IMR-90 (cell line): ENCODE results near the gene N4BP2. TPM values are rescaled to one million over a fixed set of nuclear protein-coding genes. Genes with fewer than 3 reads are reported as not detected.

ENCODE experiments used
- ATAC-seq: fragments of 200-7000 bp; cut with Tn5 transposase; 2 replicates; pipeline ENCODE4 v1.9.1; 2020; ENCODE audit warnings: low read depth, mild to moderate bottlenecking, moderate library complexity
- BruUV-seq: library from RNA; stranded (reverse); fragments of 400-500 nt; replicated peaks from 2 replicates; lab custom pipeline; 2021; lab: Mats Ljungman, UMichigan
- CTCF ChIA-PET: fragments of 300-600 bp; formaldehyde crosslinking; extraction: SDS; loops from one replicate; lab custom pipeline; 2021; ENCODE audit warnings: antibody characterized with exemption; lab: Yijun Ruan, JAX
- POLR2A ChIA-PET: fragments of 300-600 bp; sonication (Branson Sonifier 250); formaldehyde crosslinking; loops from one replicate; lab custom pipeline; 2022; ENCODE audit warnings: antibody characterized with exemption; ENCODE audit not compliant: unreplicated experiment; lab: Charles Lee
- DNase-seq: peaks from one replicate; pipeline ENCODE4 v3.0.0; 2013
- H2AFZ ChIP-seq: replicated peaks from 2 replicates; pipeline ENCODE3; 2013; ENCODE audit warnings: low read length, mild to moderate bottlenecking; ENCODE audit not compliant: poor library complexity
- H2AK5ac ChIP-seq: 2 replicates; pipeline ENCODE4 v1.6.1; 2013; ENCODE audit warnings: low read depth, low read length, inconsistent platforms
- H2AK9ac ChIP-seq: replicated peaks from 2 replicates; pipeline ENCODE3; 2013; ENCODE audit warnings: mild to moderate bottlenecking, low read depth, low read length, moderate library complexity; ENCODE audit not compliant: poor library complexity
- H2BK120ac ChIP-seq: 2 replicates; pipeline ENCODE4 v1.6.1; 2013; ENCODE audit warnings: low read depth, low read length, inconsistent platforms
- H2BK15ac ChIP-seq: 3 replicates; pipeline ENCODE4 v1.6.1; 2013; ENCODE audit warnings: low read depth, low read length, inconsistent platforms
- H2BK20ac ChIP-seq: 2 replicates; pipeline ENCODE4 v1.6.1; 2013; ENCODE audit warnings: low read depth, mild to moderate bottlenecking, inconsistent platforms, low read length, moderate library complexity
- H2BK5ac ChIP-seq: 2 replicates; pipeline ENCODE4 v1.6.1; 2013; ENCODE audit warnings: mild to moderate bottlenecking, low read depth, low read length, inconsistent platforms; ENCODE audit not compliant: poor library complexity, severe bottlenecking
- H3K14ac ChIP-seq: replicated peaks from 2 replicates; pipeline ENCODE4 v1.6.1; 2013; ENCODE audit warnings: low read depth, low read length, inconsistent platforms
- H3K18ac ChIP-seq: 2 replicates; pipeline ENCODE4 v1.6.1; 2013; ENCODE audit warnings: low read depth, low read length, control low read depth
- H3K23ac ChIP-seq: 2 replicates; pipeline ENCODE4 v1.6.1; 2013; ENCODE audit warnings: low read depth, low read length, inconsistent platforms
- H3K27ac ChIP-seq: 2 replicates; pipeline ENCODE4 v1.5.1; 2013; ENCODE audit warnings: mild to moderate bottlenecking, control low read depth, low read length; ENCODE audit not compliant: insufficient read depth
- H3K27me3 ChIP-seq: 2 replicates; pipeline ENCODE4 v1.6.1; 2013; ENCODE audit warnings: low read length; ENCODE audit not compliant: control insufficient read depth, insufficient read depth
- H3K36me3 ChIP-seq: 2 replicates; pipeline ENCODE4 v1.6.1; 2013; ENCODE audit warnings: low read length, mixed read lengths; ENCODE audit not compliant: control insufficient read depth, insufficient read depth
- H3K4ac ChIP-seq: 2 replicates; pipeline ENCODE4 v1.6.1; 2013; ENCODE audit warnings: low read depth, low read length, inconsistent platforms
- H3K4me1 ChIP-seq: 2 replicates; pipeline ENCODE4 v1.6.1; 2013; ENCODE audit warnings: low read length, mixed read lengths; ENCODE audit not compliant: control insufficient read depth, insufficient read depth
- H3K4me2 ChIP-seq: 2 replicates; pipeline ENCODE4 v1.6.1; 2013; ENCODE audit warnings: low read depth, mild to moderate bottlenecking, control low read depth, low read length, moderate library complexity
- H3K4me3 ChIP-seq: 2 replicates; pipeline ENCODE4 v1.5.1; 2013; ENCODE audit warnings: low read depth, mild to moderate bottlenecking, control low read depth, low read length, moderate library complexity; ENCODE audit not compliant: insufficient read depth
- H3K56ac ChIP-seq: 2 replicates; pipeline ENCODE4 v1.6.1; 2013; ENCODE audit warnings: low read length, inconsistent platforms; ENCODE audit not compliant: insufficient read depth; ENCODE audit errors: extremely low read depth
- H3K79me1 ChIP-seq, 2 experiments: 2 replicates each; pipeline ENCODE4 v1.6.1; 2013; ENCODE audit warnings: low read length in 2 of 2, inconsistent platforms in 1 of 2, low read depth in 1 of 2
- H3K9ac ChIP-seq: 2 replicates; pipeline ENCODE4 v1.6.1; 2013; ENCODE audit warnings: low read depth, low read length, control low read depth
- H3K9me1 ChIP-seq: 2 replicates; pipeline ENCODE4 v1.6.1; 2013; ENCODE audit warnings: low read length, inconsistent platforms; ENCODE audit not compliant: insufficient read depth
- H3K9me3 ChIP-seq: 2 replicates; pipeline ENCODE4 v1.6.1; 2013; ENCODE audit warnings: low read length; ENCODE audit not compliant: control insufficient read depth, insufficient read depth
- H4K20me1 ChIP-seq: 2 replicates; pipeline ENCODE4 v1.6.1; 2013; ENCODE audit warnings: low read length, inconsistent platforms; ENCODE audit not compliant: insufficient read depth
- H4K5ac ChIP-seq: 2 replicates; pipeline ENCODE4 v1.6.1; 2013; ENCODE audit warnings: mild to moderate bottlenecking, low read depth, low read length, control low read depth
- H4K8ac ChIP-seq, 2 experiments: 2 replicates each; pipeline ENCODE4 v1.6.1; 2013; ENCODE audit warnings: low read depth in 2 of 2, low read length in 2 of 2, control low read depth in 1 of 2, inconsistent platforms in 1 of 2
- H4K91ac ChIP-seq: 2 replicates; pipeline ENCODE4 v1.6.1; 2013; ENCODE audit warnings: low read depth, low read length, inconsistent platforms; ENCODE audit not compliant: insufficient read depth
- BHLHE40 ChIP-seq: fragments of 150-350 bp; IDR thresholded peaks from 2 replicates; pipeline ENCODE4 v1.6.1; 2016; ENCODE audit warnings: mild to moderate bottlenecking, low read depth, low read length
- CEBPB ChIP-seq: IDR thresholded peaks from 2 replicates; pipeline ENCODE4 v1.6.1; 2012; ENCODE audit warnings: low read depth, low read length, improper control_type of control experiment
- CHD1 ChIP-seq: IDR thresholded peaks from 2 replicates; pipeline ENCODE4 v1.6.1; 2012; ENCODE audit warnings: low read depth, low read length, improper control_type of control experiment
- CTCF ChIP-seq: conservative IDR thresholded peaks from 2 replicates; pipeline ENCODE4 v1.5.1; 2012; ENCODE audit warnings: mild to moderate bottlenecking, low read depth, low read length, improper control_type of control experiment
- ELK1 ChIP-seq: fragments of 150-350 bp; IDR thresholded peaks from 2 replicates; pipeline ENCODE4 v1.6.1; 2016; ENCODE audit warnings: low read depth, mild to moderate bottlenecking, low read length, moderate library complexity, borderline replicate concordance
- FOS ChIP-seq: fragments of 150-350 bp; IDR thresholded peaks from 2 replicates; pipeline ENCODE4 v1.6.1; 2016; ENCODE audit warnings: low read depth, low read length
- MAFK ChIP-seq: IDR thresholded peaks from 2 replicates; pipeline ENCODE4 v1.6.1; 2012; ENCODE audit warnings: low read depth, low read length, improper control_type of control experiment
- MAZ ChIP-seq: IDR thresholded peaks from 2 replicates; pipeline ENCODE4 v1.6.1; 2012; ENCODE audit warnings: low read depth, mild to moderate bottlenecking, low read length, improper control_type of control experiment, moderate library complexity, borderline replicate concordance
- MXI1 ChIP-seq: IDR thresholded peaks from 2 replicates; pipeline ENCODE4 v1.6.1; 2012; ENCODE audit warnings: low read depth, mild to moderate bottlenecking, low read length, moderate library complexity, borderline replicate concordance
- NFE2L2 ChIP-seq: fragments of 150-350 bp; IDR thresholded peaks from 2 replicates; pipeline ENCODE4 v1.6.1; 2016; ENCODE audit warnings: low read depth, mild to moderate bottlenecking, low read length
- POLR2A ChIP-seq: IDR thresholded peaks from 2 replicates; pipeline ENCODE4 v1.6.1; 2012; ENCODE audit warnings: mild to moderate bottlenecking, low read depth, low read length
- RAD21 ChIP-seq: IDR thresholded peaks from 2 replicates; pipeline ENCODE4 v1.6.1; 2012; ENCODE audit warnings: low read length, improper control_type of control experiment
- RCOR1 ChIP-seq: IDR thresholded peaks from 2 replicates; pipeline ENCODE4 v1.6.1; 2012; ENCODE audit warnings: mild to moderate bottlenecking, low read length, improper control_type of control experiment; ENCODE audit not compliant: insufficient replicate concordance
- SMC3 ChIP-seq: fragments of 150-350 bp; IDR thresholded peaks from 2 replicates; pipeline ENCODE4 v1.6.1; 2016; ENCODE audit warnings: low read depth, mild to moderate bottlenecking, antibody characterized with exemption, low read length, moderate library complexity
- USF2 ChIP-seq: fragments of 150-350 bp; IDR thresholded peaks from 2 replicates; pipeline ENCODE4 v1.6.1; 2017; ENCODE audit warnings: mild to moderate bottlenecking, antibody characterized with exemption, low read length, low read depth
- WGBS, 2 experiments: methylation state at CpG; one replicate each; pipeline versions ENCODE4 v1.1.5 to v1.1.7; 2013; ENCODE audit warnings: missing lambda C conversion rate in 2 of 2; ENCODE audit not compliant: insufficient read length in 1 of 2; ENCODE audit errors: extremely low coverage in 2 of 2; 5-methylcytosine and 5-hydroxymethylcytosine counted together
- dilution Hi-C: fragments of 300-500 bp; cut with HindIII; formaldehyde crosslinking; loops from one replicate; pipeline ENCODE4 v1.14.3; 2018; ENCODE audit warnings: low sequenced_read_pairs; ENCODE audit not compliant: unreplicated experiment
- in situ Hi-C: fragments of 300-500 bp; cut with MboI; formaldehyde crosslinking; loops from 3 replicates; pipeline ENCODE4 v1.14.3; 2019; ENCODE audit warnings: low sequenced_read_pairs, inconsistent platforms, mixed read lengths
- intact Hi-C: fragments of 100-400 bp; cut with micrococcal nuclease; formaldehyde crosslinking; loops from 2 replicates; pipeline ENCODE4 v1.10.0; 2022
- polyA plus RNA-seq, 3 experiments: library from polyadenylated mRNA; depleted of rRNA; stranded (reverse); fragments of >200 nt; gene quantifications; 2 replicates each; pipeline ENCODE4 v1.2.3, GENCODE V29; 2012; ENCODE audit warnings: low replicate concordance in 1 of 3
- total RNA-seq: library from RNA; depleted of rRNA; stranded (reverse); fragments of >200 nt; gene quantifications from 2 replicates; pipeline ENCODE4 v1.2.3, GENCODE V29; 2012

N4BP2 gene
- total and polyA plus RNA-seq, 2 of the 4 experiments (the other 2 are of a cell fraction), result 0.84 to 2.2 TPM

- no peaks in the 10 kb centered on the region; the same call in 1 of the 2 replicates for H3K27me3 ChIP-seq
- 85% methylated on average over 4 of the region's 12 CpGs; no CpG with 5 or more reads in 1 of the 2 experiments for WGBS, 2 experiments
- H3K4me2 ChIP-seq, result no peak overlapping the region
- no peak overlapping the region for H2BK20ac ChIP-seq
- no peak overlapping the region for H4K8ac ChIP-seq
- H3K79me1 ChIP-seq, result no peaks in the 10 kb centered on the region
- no peaks in the 10 kb centered on the region for H3K9me3 ChIP-seq
- H3K56ac ChIP-seq, result no peak overlapping the region
- ChIA-PET CTCF (no interaction called here), POLR2A (no interaction called here)
- dilution Hi-C loops (no loop called here), in situ Hi-C loops (no loop called here), intact Hi-C loops (no loop called here)
- no peak overlapping the region for H2AK9ac ChIP-seq
- BruUV-seq, result no TSS peak
- H2BK120ac ChIP-seq, result 0 out of 2 replicates have a peak overlapping the region, but pooled peaks have one; percentile 1
- H3K4me1 ChIP-seq, result no peaks in the 10 kb centered on the region
- H3K9ac ChIP-seq, result no peak overlapping the region
- no peaks in the 10 kb centered on the region for H3K36me3 ChIP-seq
- no peaks in the 10 kb centered on the region for H3K9me1 ChIP-seq
- peak overlapping the region; percentile 73 for H2AFZ ChIP-seq
- no peak overlapping the region for H3K14ac ChIP-seq
- ATAC-seq (no peak), DNase-seq (no peak)
- no peak overlapping the region for H2AK5ac ChIP-seq
- H3K23ac ChIP-seq, result no peak overlapping the region
- H3K4ac ChIP-seq, result no peak overlapping the region
- no peak overlapping the region for H3K18ac ChIP-seq
- no peak overlapping the region for H4K91ac ChIP-seq
- H2BK5ac ChIP-seq, result no peak overlapping the region
- H2BK15ac ChIP-seq, result no peak overlapping the region
- H3K4me3 ChIP-seq, result no peak overlapping the region
- H3K27ac ChIP-seq, result no peak overlapping the region
- H4K5ac ChIP-seq, result no peak overlapping the region
- no peaks in the 10 kb centered on the region for H4K20me1 ChIP-seq
- TF ChIP-seq SMC3 (no peak), RCOR1 (no peak), POLR2A (no peak), BHLHE40 (no peak), ELK1 (no peak), USF2 (no peak), NFE2L2 (no peak), CEBPB (no peak), RAD21 (no peak), FOS (no peak), MXI1 (no peak), MAFK (no peak), MAZ (no peak), CHD1 (no peak), CTCF (no peak)
Observed at GRCh38 chr4:40183615-40184411, 127.2 kb downstream of the N4BP2 start.
